ENCODE results near the gene ATP5F1A.
A peak's percentile ranks its signal among the peaks of the same experiment; 100 is the strongest.
"Not testable (repeated sequence)": the region's sequence is repeated elsewhere in the genome, so short reads cannot be mapped to it uniquely, and the experiment has no call there.

The ATP5F1A gene

GRCh38 chr18:46097801-46098615, at the start of gene ATP5F1A:
Gene ATP5F1A, minus strand, starts transcription at chr18:46098296. Its CDS starts 65 bp downstream, at chr18:46098231.
- DNase-seq, result peak; percentile 87

GRCh38 chr18:46141199-46141598, 43.1 kb upstream of the ATP5F1A start:
- DNase-seq, result no peak

- DNase-seq, result no peak
Observed at GRCh38 chr18:46140173-46140572, 42.1 kb upstream of the ATP5F1A start.

GRCh38 chr18:46134920-46135675, 37.0 kb upstream of the ATP5F1A start:
- DNase-seq, result no peak

- no peak for DNase-seq
Observed at GRCh38 chr18:46133534-46133933, 35.4 kb upstream of the ATP5F1A start.

GRCh38 chr18:46130549-46130948, 32.5 kb upstream of the ATP5F1A start:
- not testable (repeated sequence) for DNase-seq

- DNase-seq, result no peak
Observed at GRCh38 chr18:46130061-46130460, 32.0 kb upstream of the ATP5F1A start.

GRCh38 chr18:46126625-46127024, 28.5 kb upstream of the ATP5F1A start:
- DNase-seq, result not testable (repeated sequence)

- DNase-seq, result no peak
Observed at GRCh38 chr18:46113751-46114150, 15.7 kb upstream of the ATP5F1A start.

GRCh38 chr18:46110406-46110805, 12.3 kb upstream of the ATP5F1A start:
- no peak for DNase-seq

- DNase-seq, result no peak
Observed at GRCh38 chr18:46109386-46109785, 11.3 kb upstream of the ATP5F1A start.

GRCh38 chr18:46104128-46104911, 6.2 kb upstream of the ATP5F1A start, which contains the start of gene HAUS1:
Gene HAUS1, plus strand, starts transcription at chr18:46104385. Its CDS starts 27 bp downstream, at chr18:46104412.
- peak; percentile 95 for DNase-seq

GRCh38 chr18:46099463-46099862, 1.4 kb upstream of the ATP5F1A start:
- DNase-seq, result no peak

GRCh38 chr18:46098616-46098933, 479 bp upstream of the ATP5F1A start:
- no peak for DNase-seq

GRCh38 chr18:46097431-46097800, 680 bp downstream of the ATP5F1A start:
- no peak for DNase-seq

GRCh38 chr18:46096651-46097300, 1.3 kb downstream of the ATP5F1A start:
- DNase-seq, result no peak

- DNase-seq, result no peak
Observed at GRCh38 chr18:46095532-46095931, 2.6 kb downstream of the ATP5F1A start.

GRCh38 chr18:46088501-46088900, 9.6 kb downstream of the ATP5F1A start:
- not testable (repeated sequence) for DNase-seq

GRCh38 chr18:46084431-46084830, 13.7 kb downstream of the ATP5F1A start:
- DNase-seq, result no peak

- DNase-seq, result no peak
Observed at GRCh38 chr18:46080156-46080555, 17.9 kb downstream of the ATP5F1A start.

- no peak for DNase-seq
Observed at GRCh38 chr18:46079336-46079735, 18.8 kb downstream of the ATP5F1A start.

GRCh38 chr18:46073474-46074331, 24.4 kb downstream of the ATP5F1A start:
- DNase-seq, result peak; percentile 71

Measured in NCI-H1105 treated with DMSO at 0.1 percent for 48 hours (cell line).